Spleen (tissue), 7 donors: ENCODE measurements around the gene CSMD2.

ENCODE experiments used
- CTCF ChIP-seq, 11 experiments: fragments of 200-600 bp in 7 of 11; fragments of 450-650 bp in 4 of 11; sonication (generic) in 4 of 11; IDR thresholded peaks in 8 of 11; conservative IDR thresholded peaks in 3 of 11; 1 replicate in 7 of 11; 2 replicates in 4 of 11; pipeline versions ENCODE4 v1.4.0 to v1.8.0; 2016 to 2021; ENCODE audit warnings: antibody characterized with exemption in 11 of 11, inconsistent platforms in 4 of 11, mild to moderate bottlenecking in 1 of 11
- POLR2A ChIP-seq, 3 donors: fragments of 450-650 bp; IDR thresholded peaks; one replicate each; pipeline ENCODE4 v1.5.1; 2017; ENCODE audit warnings: antibody characterized with exemption in 3 of 3, mild to moderate bottlenecking in 1 of 3
- POLR2AphosphoS5 ChIP-seq, 3 donors: sonication (generic); formaldehyde crosslinking; IDR thresholded peaks; one replicate each; pipeline ENCODE4 v1.5.1; 2017; ENCODE audit warnings: antibody characterized with exemption in 3 of 3
- donor health status: DM: no; HTN: no; CAD: no; lungs with moderate emphysema.
- donor health status: DM: no; HTN: no; CAD: no.
- donor health status: DM: no; HTN: no; CAD: no.

- TF ChIP-seq POLR2A (IDR thresholded peaks at IDR 0.05) = no peak
- no peak for TF ChIP-seq CTCF (IDR thresholded peaks at IDR 0.05 in 8 of 11, conservative IDR thresholded peaks at IDR 0.05 in 3 of 11)
- no peak for TF ChIP-seq POLR2AphosphoS5 (IDR thresholded peaks at IDR 0.05)
Measured at GRCh38 chr1:33897092-33897725, 267.8 kb downstream of the CSMD2 start.
